Measurements from ENCODE around the gene PIEZO1. TPM values are rescaled to one million over a fixed set of nuclear protein-coding genes. Genes with fewer than 3 reads are reported as not detected.

The PIEZO1 gene
- total and polyA plus RNA-seq, 4 donors = 27.7 to 54.8 (median 39.9) TPM

DNA sequence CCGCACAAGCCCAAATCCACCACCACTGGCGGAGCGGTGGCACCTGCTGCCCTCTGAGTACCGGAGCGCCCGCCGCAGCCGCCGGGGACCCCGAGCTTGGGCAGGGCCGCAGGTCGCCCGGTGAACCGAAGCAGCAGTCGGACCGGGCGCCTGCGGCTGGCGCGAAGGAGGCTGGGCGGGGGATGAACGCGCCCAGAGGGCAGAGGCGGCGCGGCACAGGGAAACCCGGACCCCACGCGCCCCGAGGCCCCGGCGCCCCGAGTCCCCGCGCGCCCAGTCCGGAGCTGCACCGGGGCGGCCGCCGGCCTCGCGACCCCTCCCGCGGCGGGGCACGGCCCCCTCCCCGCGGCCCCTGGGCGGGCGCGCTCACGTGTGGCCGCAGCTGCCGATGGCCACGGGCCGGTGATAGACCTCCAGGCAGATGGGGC, 79.2 kb downstream of the PIEZO1 start:
- peaks cover 57% of the 10 kb centered on the region for H3K4me1 ChIP-seq (ENCODE audit: control insufficient read depth, insufficient read depth, low read length)
- peak in 1 of 6 donors; percentile 15 for DNase-seq (ENCODE audit: low read depth in 4 of 6, low spot score in 6 of 6)

DNA sequence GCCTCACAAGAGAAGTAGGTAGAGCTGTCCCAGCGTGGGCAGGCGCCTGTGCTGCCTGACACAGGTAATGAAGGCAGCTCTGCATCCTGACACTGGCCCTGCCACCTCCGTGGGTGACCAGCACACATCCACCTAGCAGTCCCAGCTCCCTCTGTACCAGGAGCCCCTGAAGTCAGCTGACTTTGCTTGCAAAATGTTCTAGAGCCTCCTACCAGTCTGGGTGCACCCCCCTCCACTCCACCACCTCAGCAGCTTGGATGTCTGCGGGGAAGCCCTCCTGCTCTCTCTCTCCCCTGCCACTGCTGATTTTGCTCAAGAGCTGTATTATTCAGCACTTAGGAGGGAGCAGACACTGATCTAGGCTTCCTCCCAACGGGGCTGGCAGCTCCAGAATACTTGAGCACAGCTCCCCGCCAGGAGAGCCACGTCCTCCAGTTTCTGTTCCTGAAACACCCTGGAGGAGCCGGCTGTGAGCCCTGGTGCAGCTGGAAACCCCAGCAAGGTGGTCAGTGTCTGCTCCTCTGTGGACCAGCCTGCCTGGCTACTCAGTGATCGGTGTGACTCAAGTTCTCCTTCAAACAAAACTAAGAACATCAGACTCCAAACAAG, 79.8 kb downstream of the PIEZO1 start:
- H3K4me3 ChIP-seq (ENCODE audit: low read depth, low read length) = peak overlapping the region; percentile 36
- WGBS (ENCODE audit: insufficient coverage) = 41% methylated on average over 9 of the region's 9 CpGs
- H3K9me3 ChIP-seq (ENCODE audit: control insufficient read depth, insufficient read depth, low read length) = no peaks in the 10 kb centered on the region
- H3K36me3 ChIP-seq (ENCODE audit: control insufficient read depth, insufficient read depth, low read length) = peaks cover 59% of the 10 kb centered on the region
- peaks cover 63% of the 10 kb centered on the region for H3K4me1 ChIP-seq (ENCODE audit: control insufficient read depth, insufficient read depth, low read length)
- H3K27ac ChIP-seq (ENCODE audit: low read depth, low read length) = peak overlapping the region; percentile 33
- peak in 1 of 6 donors; percentile 31 for DNase-seq (ENCODE audit: low read depth in 4 of 6, low spot score in 6 of 6)
- H3K27me3 ChIP-seq (ENCODE audit: control insufficient read depth, insufficient read depth, low read length) = no peaks in the 10 kb centered on the region

More for the DNA sequence above, 79.2 kb downstream of the PIEZO1 start:
- peaks cover 59% of the 10 kb centered on the region for H3K36me3 ChIP-seq (ENCODE audit: control insufficient read depth, insufficient read depth, low read length)
- H3K9me3 ChIP-seq (ENCODE audit: control insufficient read depth, insufficient read depth, low read length) = no peaks in the 10 kb centered on the region
- WGBS (ENCODE audit: insufficient coverage) = under 1% methylated on average over 57 of the region's 57 CpGs
- no peaks in the 10 kb centered on the region for H3K27me3 ChIP-seq (ENCODE audit: control insufficient read depth, insufficient read depth, low read length)
- peak overlapping the region; percentile 36 for H3K4me3 ChIP-seq (ENCODE audit: low read depth, low read length)
- H3K27ac ChIP-seq (ENCODE audit: low read depth, low read length) = no peak overlapping the region

DNA sequence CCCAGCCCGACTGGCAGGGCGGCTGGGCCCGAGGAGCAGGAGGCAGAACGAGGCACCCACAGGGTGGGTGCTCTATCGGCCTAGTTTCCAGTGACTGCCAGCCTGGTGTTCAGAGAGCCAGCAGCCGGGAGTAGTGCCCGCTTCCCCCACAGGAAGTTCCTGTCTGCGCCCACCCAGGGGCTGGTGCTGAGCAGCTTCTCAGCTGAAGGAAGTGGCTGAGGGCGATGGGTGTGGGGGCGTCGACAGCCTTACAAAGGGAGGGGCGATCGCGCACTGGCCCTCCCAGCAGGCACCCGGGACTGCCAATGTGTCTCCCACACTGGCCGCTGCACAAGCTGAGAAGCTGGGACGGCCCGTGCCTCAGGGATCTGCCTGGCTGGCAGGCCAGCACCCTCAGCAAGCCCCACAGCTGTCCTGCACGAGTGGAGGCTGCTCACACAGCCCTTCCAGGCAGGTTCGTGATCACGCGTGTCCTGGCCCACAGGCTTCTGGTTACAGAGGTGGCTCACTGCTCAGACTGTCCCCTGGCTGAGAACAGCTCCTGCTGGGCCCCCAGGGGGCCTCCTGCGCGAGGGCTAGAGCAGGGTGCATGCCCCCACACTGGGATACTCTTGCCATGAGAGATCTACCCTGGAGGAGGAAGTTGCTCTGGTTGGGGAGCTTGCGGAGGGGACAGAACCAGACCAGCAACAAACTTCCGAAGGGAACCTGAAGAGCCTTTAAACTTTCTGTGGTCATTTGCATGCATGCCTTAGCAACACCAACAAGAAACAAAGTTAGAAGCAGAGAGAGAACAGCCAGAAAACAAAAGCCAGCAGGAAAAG, 81.3 kb downstream of the PIEZO1 start:
- no peaks in the 10 kb centered on the region for H3K27me3 ChIP-seq (ENCODE audit: control insufficient read depth, insufficient read depth, low read length)
- H3K9me3 ChIP-seq (ENCODE audit: control insufficient read depth, insufficient read depth, low read length) = no peaks in the 10 kb centered on the region
- peaks cover 59% of the 10 kb centered on the region for H3K36me3 ChIP-seq (ENCODE audit: control insufficient read depth, insufficient read depth, low read length)
- H3K27ac ChIP-seq (ENCODE audit: low read depth, low read length) = peak overlapping the region; percentile 15
- no peak for DNase-seq (ENCODE audit: low read depth in 4 of 6, low spot score in 6 of 6)
- 86% methylated on average over 25 of the region's 26 CpGs for WGBS (ENCODE audit: insufficient coverage)
- no peak overlapping the region for H3K4me3 ChIP-seq (ENCODE audit: low read depth, low read length)
- H3K4me1 ChIP-seq (ENCODE audit: control insufficient read depth, insufficient read depth, low read length) = peaks cover 63% of the 10 kb centered on the region

DNA sequence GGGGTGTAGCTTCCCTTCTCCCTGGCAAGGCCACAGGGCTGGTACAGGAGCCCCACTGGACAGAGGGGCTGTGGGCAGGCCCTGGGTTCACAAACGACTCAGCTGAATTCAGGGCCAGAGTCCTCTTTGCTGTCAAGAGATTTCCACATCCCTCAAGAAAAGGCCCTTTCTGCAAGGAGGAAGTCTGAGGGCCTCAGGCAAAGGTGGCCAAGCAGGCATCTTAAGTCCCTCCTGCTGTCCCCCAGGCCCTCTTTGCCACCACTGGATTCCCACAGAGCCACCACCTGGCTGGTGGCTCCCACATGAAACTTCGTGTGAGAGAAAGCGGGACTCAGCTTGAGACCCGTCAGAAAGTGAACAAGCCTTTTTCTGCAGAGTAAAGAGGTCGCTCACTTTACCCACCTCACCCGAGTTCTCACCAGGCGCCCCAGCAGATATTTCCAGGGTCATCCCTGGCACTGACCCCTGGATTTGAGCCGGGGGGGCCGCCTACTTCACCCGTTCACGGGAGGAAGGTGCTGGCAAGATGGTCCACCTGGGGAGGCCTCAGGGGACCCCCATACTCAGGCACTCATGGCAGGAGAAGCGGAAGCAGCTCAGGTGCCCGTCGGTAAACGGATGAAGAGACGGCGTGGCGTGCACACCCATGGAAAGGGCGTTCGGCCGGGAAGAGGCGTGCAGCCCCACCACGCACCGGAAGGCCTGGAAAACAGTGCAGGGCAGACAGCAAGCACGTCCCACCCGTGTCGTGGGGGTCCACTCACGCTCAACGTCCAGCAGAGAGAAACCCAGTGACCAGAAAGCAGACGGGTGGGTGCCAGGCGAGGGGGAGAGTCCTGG, 82.4 kb downstream of the PIEZO1 start:
- no peak for DNase-seq (ENCODE audit: low read depth in 4 of 6, low spot score in 6 of 6)
- Histone ChIP-seq H3K4me3 (ENCODE audit: low read depth, low read length) (no peak overlapping the region), H3K36me3 (ENCODE audit: control insufficient read depth, insufficient read depth, low read length) (peaks cover 64% of the 10 kb centered on the region), H3K4me1 (ENCODE audit: control insufficient read depth, insufficient read depth, low read length) (peaks cover 55% of the 10 kb centered on the region), H3K27me3 (ENCODE audit: control insufficient read depth, insufficient read depth, low read length) (no peaks in the 10 kb centered on the region), H3K27ac (ENCODE audit: low read depth, low read length) (no peak overlapping the region), H3K9me3 (ENCODE audit: control insufficient read depth, insufficient read depth, low read length) (no peaks in the 10 kb centered on the region)
- 88% methylated on average over 31 of the region's 31 CpGs for WGBS (ENCODE audit: insufficient coverage)

DNA sequence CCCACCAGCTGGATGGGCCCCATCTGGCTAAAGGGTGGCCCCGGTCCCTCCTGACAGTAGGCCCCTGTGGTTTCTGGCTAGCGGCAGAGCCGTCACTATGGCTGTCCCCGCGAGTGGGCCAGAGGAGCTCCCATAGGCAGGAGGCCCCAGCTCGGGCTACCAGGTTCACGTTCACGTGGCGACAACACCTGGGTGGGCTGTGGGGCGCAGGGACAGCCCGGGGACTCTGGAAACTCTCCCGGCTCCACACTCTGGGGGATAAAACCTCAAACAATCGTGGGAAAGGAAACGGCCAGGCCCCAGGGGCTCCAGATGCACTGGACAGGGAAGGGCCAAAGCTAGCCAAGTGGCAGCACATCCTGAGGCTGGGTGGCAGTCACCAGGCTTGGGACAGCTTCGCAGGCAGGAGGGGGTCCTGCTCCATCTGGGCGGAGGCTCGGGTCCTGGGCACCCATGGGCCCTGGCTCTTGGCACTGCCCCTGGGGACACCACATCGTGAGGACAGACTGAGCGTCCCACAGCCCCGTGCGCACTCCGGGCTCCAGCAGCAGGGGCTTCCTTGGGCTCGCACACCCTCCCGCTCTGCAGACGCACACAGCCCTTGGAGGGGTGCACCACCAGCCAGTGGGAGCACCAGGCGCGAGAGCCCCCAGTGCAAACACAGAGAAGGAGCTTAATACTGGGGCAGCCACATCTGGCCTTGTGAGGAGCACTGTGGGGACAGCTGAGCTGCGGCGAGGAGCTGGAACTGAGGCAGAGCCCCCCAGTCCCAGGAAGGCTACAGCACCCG, 83.2 kb downstream of the PIEZO1 start:
- H3K4me1 ChIP-seq (ENCODE audit: control insufficient read depth, insufficient read depth, low read length) = peaks cover 48% of the 10 kb centered on the region
- H3K9me3 ChIP-seq (ENCODE audit: control insufficient read depth, insufficient read depth, low read length) = no peaks in the 10 kb centered on the region
- H3K27me3 ChIP-seq (ENCODE audit: control insufficient read depth, insufficient read depth, low read length) = no peaks in the 10 kb centered on the region
- peaks cover 72% of the 10 kb centered on the region for H3K36me3 ChIP-seq (ENCODE audit: control insufficient read depth, insufficient read depth, low read length)
- H3K4me3 ChIP-seq (ENCODE audit: low read depth, low read length) = no peak overlapping the region
- no peak overlapping the region for H3K27ac ChIP-seq (ENCODE audit: low read depth, low read length)
- 86% methylated on average over 28 of the region's 30 CpGs for WGBS (ENCODE audit: insufficient coverage)
- no peak for DNase-seq (ENCODE audit: low read depth in 4 of 6, low spot score in 6 of 6)

DNA sequence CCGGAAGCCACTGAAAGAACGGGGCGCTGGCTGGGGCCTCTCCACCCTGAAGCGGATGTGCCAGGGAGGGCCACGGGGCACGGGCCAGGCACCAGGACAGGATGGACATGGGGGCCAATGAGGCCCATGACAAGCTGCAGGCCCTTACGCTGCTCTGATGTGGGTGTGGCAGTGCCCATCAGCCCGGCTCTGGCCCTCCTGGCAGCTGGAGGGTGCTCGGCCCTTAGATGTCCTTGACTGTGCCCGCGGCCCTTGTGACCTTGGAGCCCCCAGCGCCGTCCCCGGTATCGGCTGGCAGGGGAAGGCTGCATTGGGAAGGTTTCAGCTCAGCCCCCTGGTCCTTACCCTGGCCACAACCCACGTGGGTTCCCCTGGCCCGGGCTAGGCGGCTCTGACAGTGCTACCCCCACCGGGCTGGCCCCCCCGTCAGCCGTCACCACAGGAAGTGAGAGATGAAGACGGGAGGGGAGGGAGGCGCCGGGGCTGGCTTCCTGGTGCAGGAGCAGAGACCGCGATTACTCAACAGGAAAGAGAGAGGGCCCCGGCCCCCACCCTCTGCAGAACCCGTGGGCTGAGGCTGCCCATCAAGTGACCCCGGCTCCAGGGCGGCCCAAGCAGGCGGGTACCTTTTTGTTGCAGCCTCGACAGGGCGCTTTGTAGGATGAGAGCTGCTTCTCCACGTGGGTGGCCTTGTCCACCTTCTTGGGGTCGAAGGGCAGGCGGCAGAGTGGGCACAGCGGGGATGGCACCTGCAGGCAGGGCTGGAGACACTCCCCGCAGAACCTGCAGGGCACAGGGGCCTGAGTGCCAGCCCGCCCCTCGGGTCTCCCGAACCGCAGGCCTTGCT, 84.2 kb downstream of the PIEZO1 start:
- WGBS (ENCODE audit: insufficient coverage) = 81% methylated on average over 42 of the region's 42 CpGs
- peaks cover 81% of the 10 kb centered on the region for H3K36me3 ChIP-seq (ENCODE audit: control insufficient read depth, insufficient read depth, low read length)
- H3K4me3 ChIP-seq (ENCODE audit: low read depth, low read length) = no peak overlapping the region
- no peaks in the 10 kb centered on the region for H3K9me3 ChIP-seq (ENCODE audit: control insufficient read depth, insufficient read depth, low read length)
- H3K27me3 ChIP-seq (ENCODE audit: control insufficient read depth, insufficient read depth, low read length) = no peaks in the 10 kb centered on the region
- DNase-seq (ENCODE audit: low read depth in 4 of 6, low spot score in 6 of 6) = peak in 1 of 6 donors; percentile 41
- peaks cover 46% of the 10 kb centered on the region for H3K4me1 ChIP-seq (ENCODE audit: control insufficient read depth, insufficient read depth, low read length)
- H3K27ac ChIP-seq (ENCODE audit: low read depth, low read length) = no peak overlapping the region

DNA sequence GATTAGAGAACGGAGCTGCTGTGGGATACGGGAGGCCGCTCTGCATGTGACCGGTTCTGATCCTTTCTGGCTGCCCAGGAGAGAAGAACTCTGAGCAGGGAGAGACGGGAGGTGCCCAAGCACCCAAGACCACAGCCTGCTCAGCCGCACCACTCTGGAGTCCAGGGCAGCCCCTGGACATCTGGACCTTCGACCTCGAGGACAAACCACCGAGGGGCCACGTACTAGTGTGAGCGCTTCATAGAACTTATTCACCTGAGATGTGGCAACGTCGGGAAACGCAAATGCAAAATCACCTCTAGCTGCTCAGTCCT, 84.7 kb downstream of the PIEZO1 start:
- DNase-seq (ENCODE audit: low read depth in 4 of 6, low spot score in 6 of 6) = no peak
- Histone ChIP-seq H3K9me3 (ENCODE audit: control insufficient read depth, insufficient read depth, low read length) (no peaks in the 10 kb centered on the region), H3K27me3 (ENCODE audit: control insufficient read depth, insufficient read depth, low read length) (no peaks in the 10 kb centered on the region), H3K36me3 (ENCODE audit: control insufficient read depth, insufficient read depth, low read length) (peaks cover 87% of the 10 kb centered on the region), H3K4me3 (ENCODE audit: low read depth, low read length) (no peak overlapping the region), H3K27ac (ENCODE audit: low read depth, low read length) (no peak overlapping the region), H3K4me1 (ENCODE audit: control insufficient read depth, insufficient read depth, low read length) (peaks cover 42% of the 10 kb centered on the region)
- 95% methylated on average over 14 of the region's 14 CpGs for WGBS (ENCODE audit: insufficient coverage)

DNA sequence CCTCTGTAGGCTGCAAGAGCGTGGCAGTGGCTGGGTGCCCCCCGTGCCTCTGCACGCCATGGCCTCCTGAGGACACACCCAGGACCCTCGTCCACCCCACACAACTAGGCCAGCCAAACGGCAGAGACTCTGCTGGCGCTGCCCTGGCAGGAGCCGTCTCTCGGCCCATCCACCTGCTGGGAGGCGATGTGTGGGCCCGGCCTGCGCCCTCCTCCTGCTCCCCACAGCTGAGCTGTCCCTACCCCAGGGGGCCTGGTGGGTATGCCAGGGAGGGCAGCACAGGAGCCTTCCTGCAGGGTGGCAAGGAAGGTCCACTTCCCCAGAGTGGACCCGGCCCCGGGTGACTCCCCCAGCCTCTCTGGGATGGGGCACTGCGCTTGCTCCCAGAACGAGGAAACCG, 85.8 kb downstream of the PIEZO1 start:
- H3K36me3 ChIP-seq (ENCODE audit: control insufficient read depth, insufficient read depth, low read length) = peaks cover 98% of the 10 kb centered on the region
- peaks cover 31% of the 10 kb centered on the region for H3K4me1 ChIP-seq (ENCODE audit: control insufficient read depth, insufficient read depth, low read length)

More for the DNA sequence above, 85.8 kb downstream of the PIEZO1 start:
- 91% methylated on average over 16 of the region's 16 CpGs for WGBS (ENCODE audit: insufficient coverage)
- no peak for DNase-seq (ENCODE audit: low read depth in 4 of 6, low spot score in 6 of 6)
- no peak overlapping the region for H3K27ac ChIP-seq (ENCODE audit: low read depth, low read length)
- H3K4me3 ChIP-seq (ENCODE audit: low read depth, low read length) = no peak overlapping the region
- H3K9me3 ChIP-seq (ENCODE audit: control insufficient read depth, insufficient read depth, low read length) = no peaks in the 10 kb centered on the region
- no peaks in the 10 kb centered on the region for H3K27me3 ChIP-seq (ENCODE audit: control insufficient read depth, insufficient read depth, low read length)
